Upper lobe of right lung (tissue), 1 donor: Measurements from ENCODE around the gene ASCC1. TPM values are rescaled to one million over a fixed set of nuclear protein-coding genes. Genes with fewer than 3 reads are reported as not detected.

Source experiments
- ATAC-seq: fragments of 200-7000 bp; cut with Tn5 transposase; one replicate; pipeline ENCODE4 v1.9.1; 2020; ENCODE audit warnings: mild to moderate bottlenecking, moderate library complexity
- DNase-seq: peaks from one replicate; pipeline ENCODE4 v3.0.0-alpha.2; 2020
- H3K27ac ChIP-seq: fragments of 200-600 bp; one replicate; pipeline ENCODE4 v1.8.0; 2022
- H3K27me3 ChIP-seq: fragments of 200-600 bp; one replicate; pipeline ENCODE4 v1.8.0; 2022; ENCODE audit warnings: mild to moderate bottlenecking
- H3K36me3 ChIP-seq: fragments of 200-600 bp; one replicate; pipeline ENCODE4 v1.8.0; 2022
- H3K4me1 ChIP-seq: fragments of 200-600 bp; one replicate; pipeline ENCODE4 v1.8.0; 2022
- H3K4me3 ChIP-seq: fragments of 200-600 bp; one replicate; pipeline ENCODE4 v1.8.0; 2022; ENCODE audit warnings: mild to moderate bottlenecking
- H3K9me3 ChIP-seq: fragments of 200-600 bp; one replicate; pipeline ENCODE4 v1.8.0; 2022
- CTCF ChIP-seq: fragments of 200-600 bp; IDR thresholded peaks from one replicate; pipeline ENCODE4 v1.8.0; 2022; ENCODE audit warnings: antibody characterized with exemption
- intact Hi-C: fragments of 100-400 bp; cut with DNase I; formaldehyde crosslinking; loops from one replicate; pipeline ENCODE4 v1.11.0; 2022
- total RNA-seq: library from RNA; stranded (reverse); fragmentation: NEBNext Ultra II Directional; extraction: Animal tissue kit (Norgen Biotek cat#: 25700); gene quantifications from one replicate; pipeline ENCODE4 v1.2.1, GENCODE V29; 2021
- donor health status: DM: no; HTN: yes; CAD: no; lungs with severe emphysema.

Gene ASCC1
- total RNA-seq, 1 donor from 2014 or later: 27.4 TPM

DNA sequence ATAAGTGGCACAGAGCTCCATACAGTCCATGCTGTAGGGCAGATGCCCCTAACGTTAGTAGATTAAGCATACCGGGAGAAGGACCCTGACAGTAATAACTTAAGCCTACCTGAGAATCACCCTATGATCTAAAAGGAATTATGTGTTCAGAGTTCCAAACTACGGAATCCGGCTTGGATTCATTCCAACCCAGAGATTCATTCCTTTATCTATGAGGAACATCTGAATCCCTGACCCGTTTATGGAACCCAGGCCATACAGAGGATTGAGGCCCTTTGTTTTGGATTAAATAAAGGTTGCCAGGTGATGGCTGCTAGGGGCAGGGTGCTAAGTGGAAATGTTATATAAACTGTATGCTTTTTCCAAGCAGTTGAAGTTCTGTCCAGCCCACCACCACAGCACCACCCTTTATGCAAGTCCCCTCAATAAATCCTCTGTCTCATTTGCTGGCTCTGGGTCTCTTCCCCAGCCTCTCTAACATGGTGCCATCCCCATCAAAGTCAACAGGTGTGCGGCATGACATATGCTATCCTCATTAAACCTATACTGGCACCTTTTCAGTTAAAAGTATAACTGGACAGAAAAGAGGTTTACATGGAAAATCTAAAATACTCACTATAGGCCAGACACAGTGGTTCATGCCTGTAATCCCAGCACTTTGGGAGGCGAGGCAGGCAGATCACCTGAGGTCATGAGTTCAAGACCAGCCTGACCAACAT is 9.4 kb downstream of the ASCC1 start:
- ATAC-seq (no peak), DNase-seq (no peak)
- TF ChIP-seq CTCF: no peak
- H3K4me1 ChIP-seq: no peaks in the 10 kb centered on the region
- H3K9me3 ChIP-seq: no peaks in the 10 kb centered on the region
- no peak overlapping the region for H3K27ac ChIP-seq
- no peak overlapping the region for H3K4me3 ChIP-seq
- intact Hi-C loops: no loop called here
- no peaks in the 10 kb centered on the region for H3K27me3 ChIP-seq
- H3K36me3 ChIP-seq: peaks cover 76% of the 10 kb centered on the region

GRCh38 chr10:72204724-72205123 is 11.4 kb downstream of the ASCC1 start:
- intact Hi-C loops: no loop called here
- no peaks in the 10 kb centered on the region for H3K9me3 ChIP-seq
- ATAC-seq: no peak
- H3K4me1 ChIP-seq: no peaks in the 10 kb centered on the region
- no peak overlapping the region for H3K27ac ChIP-seq
- H3K36me3 ChIP-seq: peaks cover 70% of the 10 kb centered on the region
- H3K27me3 ChIP-seq: no peaks in the 10 kb centered on the region
- no peak for DNase-seq
- TF ChIP-seq CTCF: no peak
- no peak overlapping the region for H3K4me3 ChIP-seq

DNA sequence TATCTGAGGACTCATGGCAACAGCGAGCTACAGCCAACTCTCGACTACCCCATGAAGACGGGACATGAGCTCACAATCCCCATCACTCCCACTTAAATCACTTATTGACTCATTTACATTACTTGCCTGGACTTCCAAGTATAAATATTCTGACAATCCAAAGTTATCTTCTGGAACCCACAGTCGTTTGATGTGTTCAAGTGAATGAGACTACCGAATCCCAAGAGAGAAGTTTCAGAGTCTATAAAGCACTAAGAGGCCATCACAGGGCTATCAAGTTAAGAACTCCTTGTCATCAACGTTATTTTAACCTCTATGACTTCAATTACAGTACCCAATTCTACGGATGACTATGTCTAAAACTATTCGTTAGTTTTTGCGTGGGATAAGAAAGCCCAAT is 11.8 kb downstream of the ASCC1 start:
- intact Hi-C loops: no loop called here

DNA sequence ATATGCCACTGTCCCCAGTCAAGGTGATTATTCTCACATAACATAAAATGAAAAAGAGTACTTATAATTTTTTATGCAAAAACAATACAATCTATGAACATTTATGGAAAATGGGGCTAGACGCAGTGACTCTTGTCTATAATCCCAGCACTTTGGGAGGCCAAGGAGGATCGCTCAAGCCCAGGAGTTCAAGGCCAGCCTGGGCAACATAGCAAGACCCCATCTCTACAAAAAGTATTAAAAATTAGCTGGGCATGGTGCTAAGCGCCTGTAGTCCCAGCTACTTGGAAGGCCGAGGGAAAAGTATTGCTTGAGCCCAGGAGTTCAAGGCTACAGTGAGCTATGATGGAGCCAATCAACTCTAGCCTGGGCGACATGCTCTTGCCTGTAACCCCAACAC is 14.8 kb downstream of the ASCC1 start:
- DNase-seq (no peak), ATAC-seq (no peak)
- Histone ChIP-seq H3K27me3 (no peaks in the 10 kb centered on the region), H3K4me1 (no peaks in the 10 kb centered on the region), H3K27ac (no peak overlapping the region), H3K36me3 (peaks cover 53% of the 10 kb centered on the region), H3K4me3 (no peak overlapping the region), H3K9me3 (no peaks in the 10 kb centered on the region)
- TF ChIP-seq CTCF: no peak
- intact Hi-C loops: no loop called here

More for the DNA sequence above, 11.8 kb downstream of the ASCC1 start:
- no peak overlapping the region for H3K27ac ChIP-seq
- peaks cover 68% of the 10 kb centered on the region for H3K36me3 ChIP-seq
- no peak overlapping the region for H3K4me3 ChIP-seq
- no peaks in the 10 kb centered on the region for H3K27me3 ChIP-seq
- no peaks in the 10 kb centered on the region for H3K4me1 ChIP-seq
- H3K9me3 ChIP-seq: no peaks in the 10 kb centered on the region
- no peak for DNase-seq
- no peak for ATAC-seq
- TF ChIP-seq CTCF: no peak

- Histone ChIP-seq H3K9me3 (no peaks in the 10 kb centered on the region), H3K4me1 (no peaks in the 10 kb centered on the region), H3K27ac (no peak overlapping the region), H3K4me3 (no peak overlapping the region), H3K36me3 (peaks cover 55% of the 10 kb centered on the region), H3K27me3 (no peaks in the 10 kb centered on the region)
- no peak for TF ChIP-seq CTCF
- no peak for ATAC-seq
- DNase-seq: no peak
- intact Hi-C loops: no loop called here
Observed at GRCh38 chr10:72200883-72201282, 15.2 kb downstream of the ASCC1 start.

GRCh38 chr10:72194949-72195348 is 21.1 kb downstream of the ASCC1 start:
- Histone ChIP-seq H3K4me3 (no peak overlapping the region), H3K9me3 (no peaks in the 10 kb centered on the region), H3K27ac (no peak overlapping the region), H3K4me1 (no peaks in the 10 kb centered on the region), H3K27me3 (no peaks in the 10 kb centered on the region), H3K36me3 (peaks cover 35% of the 10 kb centered on the region)
- TF ChIP-seq CTCF: no peak
- intact Hi-C loops: no loop called here
- DNase-seq (no peak), ATAC-seq (no peak)
